ENCODE results near the gene TMEM120B.

DNA sequence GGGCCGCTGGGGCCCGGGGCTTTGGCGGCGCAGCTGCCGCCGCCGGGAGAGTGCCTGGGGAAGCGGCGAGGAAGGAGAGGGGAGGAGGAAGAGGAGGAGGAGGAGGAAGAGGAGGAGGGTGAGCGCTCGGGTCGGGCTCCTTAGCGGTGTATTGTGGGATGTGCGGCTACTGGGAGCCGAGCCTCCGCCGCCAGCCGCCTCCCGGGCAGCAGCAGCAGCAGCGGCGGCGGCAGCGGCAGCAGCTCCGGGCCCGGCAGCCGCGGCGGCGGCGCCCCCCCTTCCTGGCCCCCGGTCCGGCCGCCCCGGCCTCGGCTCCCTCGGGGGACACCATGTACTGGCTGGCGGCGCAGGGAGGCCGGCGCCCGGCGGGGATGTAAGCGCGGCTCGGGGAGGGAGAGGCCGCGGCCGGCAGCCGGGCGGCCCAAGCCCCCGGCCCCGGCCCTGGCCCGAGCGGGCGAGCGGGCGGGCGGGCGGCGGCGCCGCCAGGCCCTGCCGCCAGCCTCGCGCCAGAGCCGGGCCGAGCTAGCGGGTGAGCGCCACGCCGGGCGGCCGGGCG lies 91.4 kb downstream of the TMEM120B start, which contains the start of gene SETD1B:
- TF ChIP-seq, protein P1, sequence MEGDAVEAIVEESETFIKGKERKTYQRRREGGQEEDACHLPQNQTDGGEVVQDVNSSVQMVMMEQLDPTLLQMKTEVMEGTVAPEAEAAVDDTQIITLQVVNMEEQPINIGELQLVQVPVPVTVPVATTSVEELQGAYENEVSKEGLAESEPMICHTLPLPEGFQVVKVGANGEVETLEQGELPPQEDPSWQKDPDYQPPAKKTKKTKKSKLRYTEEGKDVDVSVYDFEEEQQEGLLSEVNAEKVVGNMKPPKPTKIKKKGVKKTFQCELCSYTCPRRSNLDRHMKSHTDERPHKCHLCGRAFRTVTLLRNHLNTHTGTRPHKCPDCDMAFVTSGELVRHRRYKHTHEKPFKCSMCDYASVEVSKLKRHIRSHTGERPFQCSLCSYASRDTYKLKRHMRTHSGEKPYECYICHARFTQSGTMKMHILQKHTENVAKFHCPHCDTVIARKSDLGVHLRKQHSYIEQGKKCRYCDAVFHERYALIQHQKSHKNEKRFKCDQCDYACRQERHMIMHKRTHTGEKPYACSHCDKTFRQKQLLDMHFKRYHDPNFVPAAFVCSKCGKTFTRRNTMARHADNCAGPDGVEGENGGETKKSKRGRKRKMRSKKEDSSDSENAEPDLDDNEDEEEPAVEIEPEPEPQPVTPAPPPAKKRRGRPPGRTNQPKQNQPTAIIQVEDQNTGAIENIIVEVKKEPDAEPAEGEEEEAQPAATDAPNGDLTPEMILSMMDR (conservative IDR thresholded peaks at IDR 0.05; ENCODE audit: low read depth, low read length): no peak
- TF ChIP-seq EZH2 (IDR thresholded peaks at IDR 0.05; ENCODE audit: borderline replicate concordance, low read depth, low read length, poor library complexity, severe bottlenecking): no peak

Data from A673 (cell line).